ENCODE data around the gene TUBA1A.
"Not testable (repeated sequence)": the region's sequence is repeated elsewhere in the genome, so short reads cannot be mapped to it uniquely, and the experiment has no call there.

Gene TUBA1A

GRCh38 chr12:49220972-49221371, 32.1 kb upstream of the TUBA1A start:
- TF ChIP-seq CTCF (IDR thresholded peaks at IDR 0.05; ENCODE audit: control insufficient read depth, extremely low read depth, insufficient read depth), result no peak
- H3K4me3 ChIP-seq (ENCODE audit: low read depth, low read length), result no peak overlapping the region
- no peak for DNase-seq (ENCODE audit: low read depth)

- TF ChIP-seq CTCF (IDR thresholded peaks at IDR 0.05; ENCODE audit: control insufficient read depth, extremely low read depth, insufficient read depth), result no peak
- DNase-seq (ENCODE audit: low read depth), result no peak
- no peak overlapping the region for H3K4me3 ChIP-seq (ENCODE audit: low read depth, low read length)
Observed at GRCh38 chr12:49219417-49220026, 30.6 kb upstream of the TUBA1A start.

- DNase-seq (ENCODE audit: low read depth), result no peak
- no peak overlapping the region for H3K4me3 ChIP-seq (ENCODE audit: low read depth, low read length)
- TF ChIP-seq CTCF (IDR thresholded peaks at IDR 0.05; ENCODE audit: control insufficient read depth, extremely low read depth, insufficient read depth), result no peak
Observed at GRCh38 chr12:49212572-49212971, 23.7 kb upstream of the TUBA1A start.

- H3K4me3 ChIP-seq (ENCODE audit: low read depth, low read length); DNase-seq (ENCODE audit: low read depth): not testable (repeated sequence)
Observed at GRCh38 chr12:49210703-49211102, 21.8 kb upstream of the TUBA1A start.

- no peak overlapping the region for H3K4me3 ChIP-seq (ENCODE audit: low read depth, low read length)
- DNase-seq (ENCODE audit: low read depth), result no peak
- no peak for TF ChIP-seq CTCF (IDR thresholded peaks at IDR 0.05; ENCODE audit: control insufficient read depth, extremely low read depth, insufficient read depth)
Observed at GRCh38 chr12:49208676-49209075, 19.8 kb upstream of the TUBA1A start.

- H3K4me3 ChIP-seq (ENCODE audit: low read depth, low read length), result no peak overlapping the region
- DNase-seq (ENCODE audit: low read depth), result no peak
- TF ChIP-seq CTCF (IDR thresholded peaks at IDR 0.05; ENCODE audit: control insufficient read depth, extremely low read depth, insufficient read depth), result no peak
Observed at GRCh38 chr12:49208146-49208545, 19.3 kb upstream of the TUBA1A start.

- H3K4me3 ChIP-seq (ENCODE audit: low read depth, low read length), result no peak overlapping the region
- DNase-seq (ENCODE audit: low read depth), result no peak
- TF ChIP-seq CTCF (IDR thresholded peaks at IDR 0.05; ENCODE audit: control insufficient read depth, extremely low read depth, insufficient read depth), result no peak
Observed at GRCh38 chr12:49206389-49206788, 17.5 kb upstream of the TUBA1A start.
